ENCODE measurements around the gene KCNJ1. TPM values are rescaled to one million over a fixed set of nuclear protein-coding genes. Genes with fewer than 3 reads are reported as not detected.

Gene KCNJ1
- total and polyA plus RNA-seq, 10 of the 15 experiments (the other 5 are each of a cell fraction or from before 2014, with no cell fraction given) = not detected

DNA sequence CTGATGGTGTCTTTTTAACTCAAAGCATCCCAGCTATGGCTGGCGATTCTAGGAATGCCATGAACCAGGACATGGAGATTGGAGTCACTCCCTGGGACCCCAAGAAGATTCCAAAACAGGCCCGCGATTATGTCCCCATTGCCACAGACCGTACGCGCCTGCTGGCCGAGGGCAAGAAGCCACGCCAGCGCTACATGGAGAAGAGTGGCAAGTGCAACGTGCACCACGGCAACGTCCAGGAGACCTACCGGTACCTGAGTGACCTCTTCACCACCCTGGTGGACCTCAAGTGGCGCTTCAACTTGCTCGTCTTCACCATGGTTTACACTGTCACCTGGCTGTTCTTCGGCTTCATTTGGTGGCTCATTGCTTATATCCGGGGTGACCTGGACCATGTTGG lies 44.1 kb upstream of the KCNJ1 start:
- H3K9ac ChIP-seq (ENCODE audit: control insufficient read depth, insufficient read depth, low read length) = no peak overlapping the region
- FAIRE-seq = no peak
- no peak overlapping the region for H3K4me2 ChIP-seq (ENCODE audit: control insufficient read depth, insufficient read depth)
- CTCF ChIA-PET = interaction anchor here (0.8 to 9.2 kb wide), 2 partner anchors 14 to 25 kb away, joined by 3 to 74 read pairs; no protein-coding TSS in a partner anchor
- no peaks in the 10 kb centered on the region for H4K20me1 ChIP-seq (ENCODE audit: control insufficient read depth, insufficient read depth)
- TF ChIP-seq, protein P1, sequence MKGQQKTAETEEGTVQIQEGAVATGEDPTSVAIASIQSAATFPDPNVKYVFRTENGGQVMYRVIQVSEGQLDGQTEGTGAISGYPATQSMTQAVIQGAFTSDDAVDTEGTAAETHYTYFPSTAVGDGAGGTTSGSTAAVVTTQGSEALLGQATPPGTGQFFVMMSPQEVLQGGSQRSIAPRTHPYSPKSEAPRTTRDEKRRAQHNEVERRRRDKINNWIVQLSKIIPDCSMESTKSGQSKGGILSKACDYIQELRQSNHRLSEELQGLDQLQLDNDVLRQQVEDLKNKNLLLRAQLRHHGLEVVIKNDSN (IDR thresholded peaks at IDR 0.05; ENCODE audit: borderline replicate concordance, extremely low read length, insufficient read depth, low read depth, low read length) = no peak
- TF ChIP-seq HCFC1 (IDR thresholded peaks at IDR 0.05; ENCODE audit: low read length) (no peak), REST (IDR thresholded peaks at IDR 0.05; ENCODE audit: low read depth, low read length) (no peak), SREBF2 (IDR thresholded peaks at IDR 0.05; ENCODE audit: low read length) (no peak)
- intact Hi-C loops (cut with micrococcal nuclease; ENCODE audit: unreplicated experiment) (no loop called here), in situ Hi-C loops (cut with MboI) (no loop called here)
- RAD21 ChIA-PET (ENCODE audit: unreplicated experiment) = no interaction called here
- no peaks in the 10 kb centered on the region for H3K36me3 ChIP-seq (ENCODE audit: control insufficient read depth in 2 of 2, insufficient read depth in 2 of 2, low read length in 1 of 2)
- no TSS peak for BruUV-seq (replicated peaks)
- H3K27me3 ChIP-seq (replicated peaks in 1 of 2; ENCODE audit: control insufficient read depth in 2 of 2, insufficient read depth in 2 of 2, low read length in 1 of 2) = peaks cover 3 to 10% of the 10 kb centered on the region in 2 experiments; a peak in 3 of 4 replicates
- H3K27ac ChIP-seq (ENCODE audit: control insufficient read depth, insufficient read depth) = no peak overlapping the region
- POLR2A ChIA-PET = no interaction called here
- no peak for ATAC-seq
- no peaks in the 10 kb centered on the region for H3K79me2 ChIP-seq (ENCODE audit: control insufficient read depth, insufficient read depth, low read length)
- no peak overlapping the region for H3K4me3 ChIP-seq
- no peak overlapping the region for H2AFZ ChIP-seq (ENCODE audit: control insufficient read depth, low read depth, low read length)
- H3K9me3 ChIP-seq (replicated peaks; ENCODE audit: control insufficient read depth, insufficient read depth, low read length) = no peaks in the 10 kb centered on the region; the same call in 2 of the 3 replicates
- no peaks in the 10 kb centered on the region for H3K4me1 ChIP-seq (ENCODE audit: control insufficient read depth, insufficient read depth, low read length)
- DNase-seq (ENCODE audit: low read depth, low spot score) = no peak
- 74% methylated on average over 17 of the region's 17 CpGs for WGBS (ENCODE audit: insufficient coverage, insufficient replicate concordance, low lambda C conversion rate, missing lambda C conversion rate)
- SMC1A ChIA-PET (ENCODE audit: uncharacterized antibody, unreplicated experiment) = no interaction called here

Data from GM12878 (cell line).